Thyroid gland (tissue), 4 donors: ENCODE measurements around the gene LRATD1. TPM values are rescaled to one million over a fixed set of nuclear protein-coding genes. Genes with fewer than 3 reads are reported as not detected.

Experiments used
- DNase-seq, 2 donors: peaks; one replicate each; pipeline ENCODE4 v3.0.0-alpha.2; 2019
- H3K27ac ChIP-seq, 3 donors: fragments of 200-600 bp; sonication (generic); 1 replicate in 2 of 3; 2 replicates in 1 of 3; pipeline ENCODE4 v1.5.1; 2016 to 2019; ENCODE audit warnings: mild to moderate bottlenecking in 1 of 3, moderate library complexity in 1 of 3
- H3K27me3 ChIP-seq: fragments of 200-600 bp; sonication (generic); one replicate; pipeline ENCODE4 v1.5.1; 2019
- H3K36me3 ChIP-seq, 2 donors: fragments of 200-600 bp; sonication (generic); one replicate each; pipeline ENCODE4 v1.5.1; 2016 to 2019
- H3K4me1 ChIP-seq, 2 donors: fragments of 200-600 bp; sonication (generic); one replicate each; pipeline ENCODE4 v1.5.1; 2017 to 2019
- H3K4me3 ChIP-seq, 3 donors: fragments of 200-600 bp; sonication (generic); replicated peaks in 1 of 3; 1 replicate in 2 of 3; 2 replicates in 1 of 3; pipeline ENCODE4 v1.5.1; 2016; ENCODE audit warnings: mild to moderate bottlenecking in 1 of 3
- H3K9me3 ChIP-seq: fragments of 200-600 bp; sonication (generic); one replicate; pipeline ENCODE4 v1.5.1; 2017
- CTCF ChIP-seq, 6 experiments: fragments of 200-600 bp in 3 of 6; fragments of 450-650 bp in 3 of 6; sonication (generic) in 3 of 6; IDR thresholded peaks; one replicate each; pipeline ENCODE4 v1.5.1; 2016 to 2019; ENCODE audit warnings: antibody characterized with exemption in 6 of 6, mild to moderate bottlenecking in 2 of 6, inconsistent platforms in 1 of 6, moderate library complexity in 1 of 6
- POLR2A ChIP-seq, 2 donors: fragments of 450-650 bp; IDR thresholded peaks; one replicate each; pipeline ENCODE4 v1.6.1; 2017; ENCODE audit warnings: antibody characterized with exemption in 2 of 2, mild to moderate bottlenecking in 2 of 2, moderate library complexity in 1 of 2
- WGBS, 2 donors: methylation state at CpG; one replicate each; pipeline ENCODE4 v1.1.5; 2017; 5-methylcytosine and 5-hydroxymethylcytosine counted together
- intact Hi-C: fragments of 100-400 bp; cut with DNase I; formaldehyde crosslinking; loops from one replicate; pipeline ENCODE4 v1.15.1; 2023
- total RNA-seq, 4 donors: library from RNA; depleted of rRNA; stranded (reverse); fragments of >200 nt; gene quantifications; one replicate each; pipeline ENCODE4 v1.2.3, GENCODE V29; 2016

Gene LRATD1
- total RNA-seq, 4 donors from 2014 or later = 9.2 to 21.1 (median 10.8) TPM

GRCh38 chr2:14631406-14632040 is 994 bp upstream of the LRATD1 start:
- Histone ChIP-seq H3K27ac (no peak overlapping the region), H3K36me3 (no peaks in the 10 kb centered on the region), H3K4me1 (peaks cover 15 to 36% of the 10 kb centered on the region in 2 donors), H3K9me3 (no peaks in the 10 kb centered on the region), H3K27me3 (no peaks in the 10 kb centered on the region), H3K4me3 (peak overlapping the region in 1 of 3 donors; percentile 40)
- no peak for DNase-seq
- WGBS, 2 donors = 65 to 83% methylated on average over 3 of the region's 3 CpGs
- intact Hi-C loops = no loop called here
- no peak for TF ChIP-seq POLR2A (IDR thresholded peaks at IDR 0.05)
- TF ChIP-seq CTCF (IDR thresholded peaks at IDR 0.05) = no peak

GRCh38 chr2:14633061-14633460 is 544 bp downstream of the LRATD1 start:
- Histone ChIP-seq H3K27me3 (no peaks in the 10 kb centered on the region), H3K36me3 (no peaks in the 10 kb centered on the region), H3K4me1 (peaks cover 15 to 32% of the 10 kb centered on the region in 2 donors), H3K4me3 (peak overlapping the region in 2 of 3 donors; percentile 3 to 40), H3K9me3 (no peaks in the 10 kb centered on the region), H3K27ac (no peak overlapping the region)
- TF ChIP-seq POLR2A (IDR thresholded peaks at IDR 0.05) = no peak
- TF ChIP-seq CTCF (IDR thresholded peaks at IDR 0.05) = no peak
- peak; percentile 4 to 12 for DNase-seq
- 3 to 4% methylated on average over 13 of the region's 13 CpGs for WGBS, 2 donors
- intact Hi-C loops = no loop called here

- 6 to 8% methylated on average over 24 to 25 of the region's 42 CpGs for WGBS, 2 donors
- intact Hi-C loops = no loop called here
- Histone ChIP-seq H3K4me1 (peaks cover 15 to 32% of the 10 kb centered on the region in 2 donors), H3K9me3 (no peaks in the 10 kb centered on the region), H3K27ac (peak overlapping the region in 1 of 3 donors; percentile 82), H3K36me3 (no peaks in the 10 kb centered on the region), H3K27me3 (no peaks in the 10 kb centered on the region), H3K4me3 (peak overlapping the region in 1 of 3 donors; percentile 40)
- DNase-seq = peak; percentile 3 to 5
- no peak for TF ChIP-seq CTCF (IDR thresholded peaks at IDR 0.05)
- no peak for TF ChIP-seq POLR2A (IDR thresholded peaks at IDR 0.05)
These were observed 1.1 kb downstream of the LRATD1 start for GRCh38 chr2:14633461-14634181.

- no peaks in the 10 kb centered on the region for H3K27me3 ChIP-seq
- 0% methylated on average over 1 to 3 of the region's 31 CpGs for WGBS, 2 donors
- H3K36me3 ChIP-seq = no peaks in the 10 kb centered on the region
- peak overlapping the region in 1 of 3 donors; percentile 40 for H3K4me3 ChIP-seq
- H3K4me1 ChIP-seq = peaks cover 15 to 32% of the 10 kb centered on the region in 2 donors
- no peak for DNase-seq
- H3K9me3 ChIP-seq = no peaks in the 10 kb centered on the region
- TF ChIP-seq CTCF (IDR thresholded peaks at IDR 0.05) (no peak), POLR2A (IDR thresholded peaks at IDR 0.05) (no peak)
- peak overlapping the region in 2 of 3 donors; percentile 82 for H3K27ac ChIP-seq
- intact Hi-C loops = no loop called here
These were observed 1.6 kb downstream of the LRATD1 start for GRCh38 chr2:14634182-14634488.
